Measurements from ENCODE around the gene DHX16. TPM values are rescaled to one million over a fixed set of nuclear protein-coding genes. Genes with fewer than 3 reads are reported as not detected.

The DHX16 gene
- polyA plus RNA-seq, 1 experiment, result 27.6 TPM

- Histone ChIP-seq H3K27me3 (ENCODE audit: control insufficient read depth, insufficient read depth, low read length) (no peaks in the 10 kb centered on the region), H3K9me3 (ENCODE audit: control insufficient read depth, insufficient read depth, low read length) (no peaks in the 10 kb centered on the region), H3K27ac (ENCODE audit: low read depth, low read length) (peak within 1 kb of the TSS; percentile 98), H3K4me3 (ENCODE audit: low read depth, low read length) (peak within 1 kb of the TSS; percentile 94)
- ChIA-PET CTCF (interaction anchor here (1.2 to 1.6 kb wide), 2 partner anchors 10 to 76 kb away, joined by 3 to 5 read pairs; partner anchors contain the start of gene ATAT1), POLR2A (interaction anchor here (0.6 to 1.5 kb wide), 4 partner anchors 10 to 106 kb away, joined by 3 to 5 read pairs (median 3); partner anchors contain the start of genes ABCF1 and ATAT1)
- DNase-seq (ENCODE audit: low read depth, low spot score), result peak; percentile 100
- no peak for TF ChIP-seq CTCF (IDR thresholded peaks at IDR 0.05; ENCODE audit: low read depth, low read length)
Measured at GRCh38 chr6:30616811-30617564, 55.8 kb downstream of the DHX16 start, which contains the start of gene PPP1R10. Gene PPP1R10 (minus strand): TSS chr6:30617243. CDS start chr6:30609944, 7,299 bp downstream.

- POLR2A ChIA-PET, result interaction anchor here (0.6 to 4.7 kb wide), 5 partner anchors 17 to 101 kb away, joined by 4 to 69 read pairs (median 9); partner anchors contain the start of genes DHX16 and MDC1
- no peak for DNase-seq (ENCODE audit: low read depth, low spot score)
Measured at GRCh38 chr6:30615958-30616810, 56.6 kb downstream of the DHX16 start.

GRCh38 chr6:30615219-30615957, 57.4 kb downstream of the DHX16 start:
- POLR2A ChIA-PET, result interaction anchor here (0.6 to 4.7 kb wide), 17 partner anchors 11 to 1790 kb away, joined by 3 to 69 read pairs (median 6); partner anchors contain the start of genes ABCF1, C6orf136, DHX16 and MDC1
- Histone ChIP-seq H3K4me3 (ENCODE audit: low read depth, low read length) (peak overlapping the region; percentile 94), H3K27ac (ENCODE audit: low read depth, low read length) (peak overlapping the region; percentile 88), H3K9me3 (ENCODE audit: control insufficient read depth, insufficient read depth, low read length) (no peaks in the 10 kb centered on the region), H3K27me3 (ENCODE audit: control insufficient read depth, insufficient read depth, low read length) (no peaks in the 10 kb centered on the region)
- DNase-seq (ENCODE audit: low read depth, low spot score), result peak; percentile 88
- no peak for TF ChIP-seq CTCF (IDR thresholded peaks at IDR 0.05; ENCODE audit: low read depth, low read length)
- CTCF ChIA-PET, result interaction anchor here (0.7 kb wide), 1 partner anchor 73 kb away, joined by 5 read pairs; no protein-coding TSS in a partner anchor

More at GRCh38 chr6:30615958-30616810, 56.6 kb downstream of the DHX16 start:
- Histone ChIP-seq H3K27ac (ENCODE audit: low read depth, low read length) (peak overlapping the region; percentile 88), H3K4me3 (ENCODE audit: low read depth, low read length) (peak overlapping the region; percentile 94), H3K9me3 (ENCODE audit: control insufficient read depth, insufficient read depth, low read length) (no peaks in the 10 kb centered on the region), H3K27me3 (ENCODE audit: control insufficient read depth, insufficient read depth, low read length) (no peaks in the 10 kb centered on the region)
- CTCF ChIA-PET, result no interaction called here
- no peak for TF ChIP-seq CTCF (IDR thresholded peaks at IDR 0.05; ENCODE audit: low read depth, low read length)

- Histone ChIP-seq H3K9me3 (ENCODE audit: control insufficient read depth, insufficient read depth, low read length) (no peaks in the 10 kb centered on the region), H3K27me3 (ENCODE audit: control insufficient read depth, insufficient read depth, low read length) (no peaks in the 10 kb centered on the region), H3K4me3 (ENCODE audit: low read depth, low read length) (peak overlapping the region; percentile 94), H3K27ac (ENCODE audit: low read depth, low read length) (peak overlapping the region; percentile 87)
- ChIA-PET CTCF (interaction anchor here (0.7 to 3.3 kb wide), 2 partner anchors 18 to 73 kb away, joined by 5 to 28 read pairs; no protein-coding TSS in a partner anchor), POLR2A (interaction anchor here (0.6 to 4.7 kb wide), 17 partner anchors 11 to 1790 kb away, joined by 3 to 69 read pairs (median 6); partner anchors contain the start of genes ABCF1, C6orf136, DHX16 and MDC1)
- DNase-seq (ENCODE audit: low read depth, low spot score), result peak; percentile 96
- TF ChIP-seq CTCF (IDR thresholded peaks at IDR 0.05; ENCODE audit: low read depth, low read length), result no peak
Measured at GRCh38 chr6:30614843-30615218, 58.0 kb downstream of the DHX16 start.

Measured in AG04450 (cell line).